ENCODE results near the gene EPS8L2.

- no peak for TF ChIP-seq POLR2AphosphoS5 (IDR thresholded peaks at IDR 0.05)
- TF ChIP-seq, protein P1, sequence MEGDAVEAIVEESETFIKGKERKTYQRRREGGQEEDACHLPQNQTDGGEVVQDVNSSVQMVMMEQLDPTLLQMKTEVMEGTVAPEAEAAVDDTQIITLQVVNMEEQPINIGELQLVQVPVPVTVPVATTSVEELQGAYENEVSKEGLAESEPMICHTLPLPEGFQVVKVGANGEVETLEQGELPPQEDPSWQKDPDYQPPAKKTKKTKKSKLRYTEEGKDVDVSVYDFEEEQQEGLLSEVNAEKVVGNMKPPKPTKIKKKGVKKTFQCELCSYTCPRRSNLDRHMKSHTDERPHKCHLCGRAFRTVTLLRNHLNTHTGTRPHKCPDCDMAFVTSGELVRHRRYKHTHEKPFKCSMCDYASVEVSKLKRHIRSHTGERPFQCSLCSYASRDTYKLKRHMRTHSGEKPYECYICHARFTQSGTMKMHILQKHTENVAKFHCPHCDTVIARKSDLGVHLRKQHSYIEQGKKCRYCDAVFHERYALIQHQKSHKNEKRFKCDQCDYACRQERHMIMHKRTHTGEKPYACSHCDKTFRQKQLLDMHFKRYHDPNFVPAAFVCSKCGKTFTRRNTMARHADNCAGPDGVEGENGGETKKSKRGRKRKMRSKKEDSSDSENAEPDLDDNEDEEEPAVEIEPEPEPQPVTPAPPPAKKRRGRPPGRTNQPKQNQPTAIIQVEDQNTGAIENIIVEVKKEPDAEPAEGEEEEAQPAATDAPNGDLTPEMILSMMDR (IDR thresholded peaks at IDR 0.05), result no peak
- TF ChIP-seq EP300 (IDR thresholded peaks at IDR 0.05), result no peak
Observed at GRCh38 chr11:760236-760635, 54.2 kb downstream of the EPS8L2 start.

All from suprapubic skin (tissue), 4 donors.